Measurements from ENCODE around the gene SRL.

DNA sequence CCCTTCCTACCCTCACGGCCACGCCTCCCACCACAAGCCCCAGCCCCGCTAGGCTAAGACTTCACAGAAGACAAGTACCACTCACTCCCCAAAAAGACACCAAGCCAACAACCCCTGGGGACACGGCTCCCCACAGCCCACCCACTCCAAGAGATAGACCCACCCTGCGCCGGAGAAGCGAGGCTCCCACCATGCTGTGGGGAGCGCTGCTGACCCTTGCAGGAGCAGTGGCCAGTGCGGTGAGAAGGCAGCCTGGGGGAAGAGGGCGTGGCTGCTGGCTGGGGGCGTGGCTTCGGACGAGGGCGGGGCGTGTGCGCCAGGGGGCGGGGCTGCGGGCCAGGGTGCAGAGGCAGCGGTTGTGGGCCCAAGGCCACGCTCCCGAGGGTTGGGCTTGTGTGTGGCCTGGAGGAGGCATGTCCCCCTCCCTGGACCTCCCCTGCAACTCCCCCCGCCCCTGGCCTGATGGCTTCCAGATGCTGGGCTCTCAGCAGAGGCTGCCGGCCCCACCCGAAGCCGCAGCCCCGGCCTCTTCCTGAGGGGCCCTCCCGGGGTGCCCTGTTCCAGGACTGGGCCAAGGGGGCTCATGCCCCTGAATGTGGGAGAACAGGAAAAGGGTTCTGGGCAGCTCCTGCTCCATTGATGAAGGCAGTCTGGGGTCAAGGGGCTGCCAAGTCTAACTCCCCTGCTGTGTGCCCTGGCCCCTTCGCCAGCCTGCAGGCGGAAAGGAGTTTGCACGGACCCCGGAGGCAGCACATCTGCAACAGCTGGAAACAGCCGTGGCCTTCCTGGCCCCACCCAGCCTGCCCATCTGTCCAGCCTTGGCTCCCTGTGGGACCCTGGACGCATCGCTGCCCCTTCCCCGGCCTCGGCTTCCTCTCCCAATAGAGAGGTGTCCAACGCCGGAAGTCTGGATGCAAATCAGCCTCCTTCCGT is 21.9 kb upstream of the SRL start:
- TF ChIP-seq POLR2A (IDR thresholded peaks at IDR 0.05; ENCODE audit: low read length) (no peak), GATA1 (IDR thresholded peaks at IDR 0.05; ENCODE audit: low read depth, low read length) (no peak)

Data from erythroblast (primary cell).